Esophagus squamous epithelium (tissue), 5 donors: Measurements from ENCODE around the gene SNAPC2. TPM values are rescaled to one million over a fixed set of nuclear protein-coding genes. Genes with fewer than 3 reads are reported as not detected.

Experiments used
- DNase-seq: peaks from one replicate; lab custom pipeline; 2025; lab: John Stamatoyannopoulos, UW
- H3K27ac ChIP-seq, 4 donors: fragments of 200-600 bp; sonication (generic); one replicate each; pipeline ENCODE4 v1.5.1; 2016 to 2019; ENCODE audit warnings: mild to moderate bottlenecking in 1 of 4
- H3K27me3 ChIP-seq, 4 donors: fragments of 200-600 bp; sonication (generic); 1 replicate in 3 of 4; 2 replicates in 1 of 4; pipeline versions ENCODE4 v1.5.1 to v1.6.0; 2017 to 2021; ENCODE audit warnings: antibody characterized with exemption in 1 of 4
- H3K36me3 ChIP-seq, 3 donors: fragments of 200-600 bp; sonication (generic); one replicate each; pipeline ENCODE4 v1.5.1; 2016 to 2019
- H3K4me1 ChIP-seq, 3 donors: fragments of 200-600 bp; sonication (generic); one replicate each; pipeline ENCODE4 v1.5.1; 2017 to 2019
- H3K4me3 ChIP-seq, 4 donors: fragments of 200-600 bp; sonication (generic); 1 replicate in 3 of 4; 2 replicates in 1 of 4; pipeline ENCODE4 v1.5.1; 2016 to 2019; ENCODE audit warnings: mild to moderate bottlenecking in 2 of 4, moderate library complexity in 1 of 4
- H3K9me3 ChIP-seq, 3 donors: fragments of 200-600 bp; sonication (generic); one replicate each; pipeline ENCODE4 v1.5.1; 2016 to 2019
- CTCF ChIP-seq, 6 experiments: fragments of 450-650 bp in 4 of 6; fragments of 200-600 bp in 2 of 6; sonication (generic) in 2 of 6; IDR thresholded peaks; one replicate each; pipeline ENCODE4 v1.5.1; 2016 to 2019; ENCODE audit warnings: antibody characterized with exemption in 6 of 6, mild to moderate bottlenecking in 4 of 6, moderate library complexity in 4 of 6
- POLR2A ChIP-seq, 4 donors: fragments of 450-650 bp; IDR thresholded peaks; one replicate each; pipeline ENCODE4 v1.6.1; 2017; ENCODE audit warnings: antibody characterized with exemption in 4 of 4, mild to moderate bottlenecking in 4 of 4, moderate library complexity in 3 of 4
- WGBS, 2 donors: methylation state at CpG; one replicate each; pipeline ENCODE4 v1.1.5; 2018; 5-methylcytosine and 5-hydroxymethylcytosine counted together
- intact Hi-C: fragments of 100-400 bp; cut with DNase I; formaldehyde crosslinking; loops from one replicate; pipeline ENCODE4 v1.15.0; 2022
- total RNA-seq, 4 donors: library from RNA; depleted of rRNA; stranded (reverse); fragments of >200 nt; gene quantifications; one replicate each; pipeline ENCODE4 v1.1.0, GENCODE V29; 2016
- donor health status: DM: yes; HTN: yes; CAD: no.

Gene SNAPC2
- total RNA-seq, 4 donors from 2014 or later, result 6.2 to 10.9 (median 6.4) TPM

GRCh38 chr19:7912697-7913564 is 7.2 kb upstream of the SNAPC2 start:
- Histone ChIP-seq H3K27me3 (peaks cover 13 to 50% (median 24%) of the 10 kb centered on the region in 4 donors), H3K9me3 (no peaks in the 10 kb centered on the region), H3K36me3 (peaks cover 30 to 54% (median 33%) of the 10 kb centered on the region in 3 donors), H3K4me1 (peaks cover 20 to 42% (median 25%) of the 10 kb centered on the region in 3 donors), H3K27ac (no peak overlapping the region), H3K4me3 (no peak overlapping the region)
- TF ChIP-seq POLR2A (IDR thresholded peaks at IDR 0.05) (no peak), CTCF (IDR thresholded peaks at IDR 0.05) (no peak)
- intact Hi-C loops, result no loop called here
- 91 to 93% methylated on average over 27 to 33 of the region's 39 CpGs for WGBS, 2 donors
- no peak for DNase-seq

GRCh38 chr19:7913652-7914051 is 6.5 kb upstream of the SNAPC2 start:
- Histone ChIP-seq H3K36me3 (peaks cover 30 to 52% (median 33%) of the 10 kb centered on the region in 3 donors), H3K4me3 (no peak overlapping the region), H3K4me1 (peaks cover 22 to 42% (median 22%) of the 10 kb centered on the region in 3 donors), H3K27me3 (peaks cover 19 to 57% (median 24%) of the 10 kb centered on the region in 4 donors), H3K27ac (no peak overlapping the region), H3K9me3 (no peaks in the 10 kb centered on the region)
- no peak for TF ChIP-seq POLR2A (IDR thresholded peaks at IDR 0.05)
- no peak for TF ChIP-seq CTCF (IDR thresholded peaks at IDR 0.05)
- DNase-seq, result no peak
- intact Hi-C loops, result no loop called here
- WGBS, 2 donors, result 82 to 87% methylated on average over 9 to 10 of the region's 10 CpGs

- intact Hi-C loops, result no loop called here
- Histone ChIP-seq H3K36me3 (peaks cover 30 to 48% (median 33%) of the 10 kb centered on the region in 3 donors), H3K9me3 (no peaks in the 10 kb centered on the region), H3K27me3 (peaks cover 19 to 61% (median 24%) of the 10 kb centered on the region in 4 donors), H3K27ac (no peak overlapping the region), H3K4me1 (peaks cover 22 to 42% (median 26%) of the 10 kb centered on the region in 3 donors), H3K4me3 (no peak overlapping the region)
- 52% methylated on average over 8 of the region's 12 CpGs; no CpG with 5 or more reads in 1 of the 2 donors for WGBS, 2 donors
- no peak for TF ChIP-seq POLR2A (IDR thresholded peaks at IDR 0.05)
- TF ChIP-seq CTCF (IDR thresholded peaks at IDR 0.05), result no peak
- DNase-seq, result no peak
Measured at GRCh38 chr19:7914099-7914498, 6.0 kb upstream of the SNAPC2 start.

- H3K27me3 ChIP-seq, result peaks cover 19 to 64% (median 24%) of the 10 kb centered on the region in 4 donors
- intact Hi-C loops, result no loop called here
- peaks cover 30 to 42% (median 33%) of the 10 kb centered on the region in 3 donors for H3K36me3 ChIP-seq
- H3K9me3 ChIP-seq, result no peaks in the 10 kb centered on the region
- peaks cover 27 to 43% (median 27%) of the 10 kb centered on the region in 3 donors for H3K4me1 ChIP-seq
- no peak within 1 kb of the TSS for H3K27ac ChIP-seq
- WGBS, 2 donors, result 68 to 78% methylated on average over 2 to 3 of the region's 12 CpGs
- H3K4me3 ChIP-seq, result no peak within 1 kb of the TSS
- DNase-seq, result no peak
- no peak for TF ChIP-seq CTCF (IDR thresholded peaks at IDR 0.05)
- TF ChIP-seq POLR2A (IDR thresholded peaks at IDR 0.05), result no peak
Measured at GRCh38 chr19:7914598-7915045, 5.5 kb upstream of the SNAPC2 start, which contains the start of gene TGFBR3L. TSS of gene TGFBR3L (plus strand) at chr19:7914830.
